ENCODE data around the gene MRPS2. TPM values are rescaled to one million over a fixed set of nuclear protein-coding genes. Genes with fewer than 3 reads are reported as not detected.
A peak's percentile ranks its signal among the peaks of the same experiment; 100 is the strongest.

The MRPS2 gene
- total and polyA plus RNA-seq, 11 donors, result 34.1 to 95.2 (median 48.7) TPM

DNA sequence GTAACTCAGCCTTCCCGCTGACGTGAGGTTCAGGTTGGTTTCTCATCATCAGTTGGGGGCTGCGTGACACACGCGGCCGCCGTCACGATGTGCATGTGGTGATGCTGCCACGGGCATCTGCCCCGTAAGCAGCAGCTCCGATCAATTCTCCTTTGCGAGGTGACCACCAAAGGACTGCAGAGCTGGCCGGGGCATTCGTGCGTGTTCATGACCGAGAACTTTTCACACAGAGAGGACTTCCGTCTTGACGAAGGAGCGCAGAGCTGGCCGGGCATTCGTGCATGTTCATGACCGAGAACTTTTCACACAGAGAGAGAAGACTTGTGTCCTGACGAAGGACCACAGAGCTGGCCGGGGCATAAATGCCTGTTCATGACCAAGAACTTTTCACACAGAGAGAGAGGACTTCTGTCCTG lies 16.9 kb downstream of the MRPS2 start:
- no peak for ATAC-seq
- intact Hi-C loops (cut with DNase I), result no loop called here
- 89 to 94% (median 93%) methylated on average over 24 of the region's 24 CpGs for WGBS, 4 donors

DNA sequence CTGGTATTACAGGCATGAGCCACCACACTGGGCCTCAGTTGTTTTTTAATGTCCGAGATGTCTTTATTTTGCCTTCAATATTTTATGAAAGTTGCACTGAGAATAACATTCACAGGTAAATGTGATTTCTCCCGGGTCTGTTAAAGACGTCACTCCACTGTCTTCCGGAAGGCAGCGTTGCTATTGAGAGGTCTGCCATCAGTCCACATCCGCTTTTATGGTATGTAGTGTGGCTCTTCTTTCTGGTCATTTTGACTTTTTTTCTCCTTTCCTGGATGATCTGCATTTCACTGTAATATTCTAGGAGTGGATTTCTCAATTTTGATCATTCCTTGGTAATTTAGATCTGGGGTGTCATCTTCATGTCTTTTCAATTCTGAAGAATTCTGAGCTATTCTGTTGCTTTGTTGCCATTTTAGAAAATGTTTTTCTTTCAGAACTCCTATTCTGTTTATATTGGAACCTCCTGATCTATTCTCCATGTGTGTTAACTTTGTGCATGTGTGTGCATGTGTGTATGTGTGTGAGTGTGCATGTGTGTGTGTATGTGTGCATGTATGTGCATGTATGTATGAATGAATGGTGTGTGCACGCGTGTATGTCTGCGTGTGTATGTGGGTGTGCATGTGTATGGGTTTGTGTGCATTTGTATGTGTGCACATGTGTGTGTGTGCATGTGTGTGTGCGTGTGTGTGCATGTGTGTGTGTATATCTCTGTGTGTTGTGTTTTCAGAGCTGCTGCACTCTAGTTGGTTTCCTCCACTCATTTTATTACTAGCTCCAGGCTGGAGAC lies 18.9 kb downstream of the MRPS2 start:
- Histone ChIP-seq H3K9me3 (no peaks in the 10 kb centered on the region), H3K4me1 (no peaks in the 10 kb centered on the region), H3K36me3 (no peaks in the 10 kb centered on the region), H3K27me3 (peaks cover 0 to 18% (median 0%) of the 10 kb centered on the region in 9 donors), H3K27ac (no peak overlapping the region), H3K4me3 (no peak overlapping the region)
- ATAC-seq, result no peak
- TF ChIP-seq, protein P1, sequence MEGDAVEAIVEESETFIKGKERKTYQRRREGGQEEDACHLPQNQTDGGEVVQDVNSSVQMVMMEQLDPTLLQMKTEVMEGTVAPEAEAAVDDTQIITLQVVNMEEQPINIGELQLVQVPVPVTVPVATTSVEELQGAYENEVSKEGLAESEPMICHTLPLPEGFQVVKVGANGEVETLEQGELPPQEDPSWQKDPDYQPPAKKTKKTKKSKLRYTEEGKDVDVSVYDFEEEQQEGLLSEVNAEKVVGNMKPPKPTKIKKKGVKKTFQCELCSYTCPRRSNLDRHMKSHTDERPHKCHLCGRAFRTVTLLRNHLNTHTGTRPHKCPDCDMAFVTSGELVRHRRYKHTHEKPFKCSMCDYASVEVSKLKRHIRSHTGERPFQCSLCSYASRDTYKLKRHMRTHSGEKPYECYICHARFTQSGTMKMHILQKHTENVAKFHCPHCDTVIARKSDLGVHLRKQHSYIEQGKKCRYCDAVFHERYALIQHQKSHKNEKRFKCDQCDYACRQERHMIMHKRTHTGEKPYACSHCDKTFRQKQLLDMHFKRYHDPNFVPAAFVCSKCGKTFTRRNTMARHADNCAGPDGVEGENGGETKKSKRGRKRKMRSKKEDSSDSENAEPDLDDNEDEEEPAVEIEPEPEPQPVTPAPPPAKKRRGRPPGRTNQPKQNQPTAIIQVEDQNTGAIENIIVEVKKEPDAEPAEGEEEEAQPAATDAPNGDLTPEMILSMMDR (IDR thresholded peaks at IDR 0.05), result no peak
- TF ChIP-seq POLR2A (IDR thresholded peaks at IDR 0.05), result no peak
- no peak for DNase-seq
- intact Hi-C loops (cut with DNase I), result no loop called here
- 91 to 95% (median 92%) methylated on average over 10 of the region's 10 CpGs for WGBS, 4 donors

More for the DNA sequence above, 16.9 kb downstream of the MRPS2 start:
- Histone ChIP-seq H3K27ac (no peak overlapping the region), H3K36me3 (no peaks in the 10 kb centered on the region), H3K9me3 (no peaks in the 10 kb centered on the region), H3K4me1 (no peaks in the 10 kb centered on the region), H3K27me3 (peaks cover 0 to 8% (median 0%) of the 10 kb centered on the region in 9 donors), H3K4me3 (no peak overlapping the region)
- TF ChIP-seq, protein P1 (IDR thresholded peaks at IDR 0.05), result no peak
- no peak for TF ChIP-seq POLR2A (IDR thresholded peaks at IDR 0.05)
- DNase-seq, result peak in 1 of 5 donors; percentile 43

DNA sequence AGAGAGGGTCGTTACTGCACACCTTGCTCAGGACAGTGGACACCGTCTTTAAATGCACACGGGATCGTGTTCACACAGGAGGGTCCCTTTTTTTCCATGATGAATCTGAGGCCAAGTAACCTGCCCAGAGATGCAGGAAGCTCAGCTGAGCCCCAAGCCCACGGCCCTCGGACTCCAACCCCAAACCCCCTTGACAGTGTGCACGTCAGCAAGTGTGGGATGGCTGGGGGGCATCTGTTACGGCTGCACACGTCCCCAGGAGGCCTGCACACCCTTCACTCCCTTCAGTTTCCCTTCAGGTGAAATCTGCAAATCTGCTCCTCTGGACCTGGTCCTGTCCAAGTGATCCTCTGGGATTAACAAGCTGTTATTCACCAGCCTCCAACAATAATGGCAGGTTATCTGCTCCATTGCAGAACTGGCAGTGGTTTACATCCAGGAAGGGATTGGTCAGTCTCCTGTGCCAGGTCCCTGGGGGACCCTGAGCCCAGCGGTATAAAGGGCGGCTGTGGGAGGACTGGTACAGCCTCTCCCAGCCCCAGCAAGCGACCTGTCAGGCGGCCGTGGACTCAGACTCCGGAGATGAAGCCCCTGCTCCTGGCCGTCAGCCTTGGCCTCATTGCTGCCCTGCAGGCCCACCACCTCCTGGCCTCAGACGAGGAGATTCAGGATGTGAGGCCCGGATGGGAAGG lies 20.6 kb downstream of the MRPS2 start, which contains the start of gene LCN1:
Gene LCN1 (plus strand): TSS at position 525 of the 692 bp plus-strand sequence. CDS start 58 bp downstream, at position 583.
- no peak within 1 kb of the TSS for H3K4me3 ChIP-seq
- DNase-seq (peak in 1 of 5 donors; percentile 54), ATAC-seq (no peak)
- H3K4me1 ChIP-seq, result no peaks in the 10 kb centered on the region
- no peak within 1 kb of the TSS for H3K27ac ChIP-seq
- no peaks in the 10 kb centered on the region for H3K9me3 ChIP-seq
- 85 to 86% (median 86%) methylated on average over 11 to 18 of the region's 18 CpGs for WGBS, 4 donors
- H3K27me3 ChIP-seq, result peaks cover 0 to 25% (median 3%) of the 10 kb centered on the region in 9 donors
- TF ChIP-seq, protein P1 (IDR thresholded peaks at IDR 0.05), result no peak
- H3K36me3 ChIP-seq, result no peaks in the 10 kb centered on the region
- intact Hi-C loops (cut with DNase I), result no loop called here

DNA sequence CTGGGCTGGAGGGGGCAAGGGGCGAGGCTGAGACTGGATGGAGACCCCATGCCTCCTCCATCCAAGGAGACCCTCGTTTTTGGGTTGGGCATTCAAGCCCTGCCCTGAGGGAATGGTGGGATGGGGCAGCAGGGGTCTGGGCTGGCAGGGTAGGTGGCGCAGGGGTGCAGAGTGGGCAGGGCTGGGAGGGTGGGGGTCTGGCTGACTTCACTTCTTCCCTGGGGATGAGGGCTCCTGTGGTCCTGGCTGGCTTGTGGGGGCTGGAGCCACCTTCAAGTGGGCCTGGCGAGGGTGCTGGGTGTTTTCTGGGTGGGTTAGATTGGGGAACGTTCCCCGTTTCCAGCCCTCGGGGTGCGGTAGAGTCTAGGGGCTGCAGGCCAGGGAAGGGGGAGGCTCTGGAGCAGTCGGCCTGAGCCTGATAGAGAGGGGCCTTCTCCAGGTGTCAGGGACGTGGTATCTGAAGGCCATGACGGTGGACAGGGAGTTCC lies 21.2 kb downstream of the MRPS2 start:
- intact Hi-C loops (cut with DNase I), result no loop called here
- Histone ChIP-seq H3K27ac (no peak overlapping the region), H3K9me3 (no peaks in the 10 kb centered on the region), H3K4me3 (no peak overlapping the region), H3K4me1 (no peaks in the 10 kb centered on the region), H3K36me3 (no peaks in the 10 kb centered on the region), H3K27me3 (peaks cover 0 to 25% (median 3%) of the 10 kb centered on the region in 9 donors)
- DNase-seq (peak in 1 of 5 donors; percentile 17), ATAC-seq (no peak)
- 81 to 85% (median 84%) methylated on average over 7 to 11 of the region's 11 CpGs for WGBS, 4 donors
- no peak for TF ChIP-seq POLR2A (IDR thresholded peaks at IDR 0.05)
- TF ChIP-seq, protein P1 (IDR thresholded peaks at IDR 0.05), result no peak

Measured in heart left ventricle (tissue), 16 donors.